NOMO-1 (cell line): ENCODE results near the gene CA4.
"Not testable (repeated sequence)": the region's sequence is repeated elsewhere in the genome, so short reads cannot be mapped to it uniquely, and the experiment has no call there.

Experiments used
- DNase-seq, 2 experiments: peaks; one replicate each; lab custom pipeline; 2025; ENCODE audit not compliant: unreplicated experiment in 2 of 2; lab: John Stamatoyannopoulos, UW

The CA4 gene

GRCh38 chr17:60170835-60171752 is 21.3 kb downstream of the CA4 start:
- no peak for DNase-seq

- no peak for DNase-seq
Observed at GRCh38 chr17:60171753-60172079, 21.9 kb downstream of the CA4 start.

DNA sequence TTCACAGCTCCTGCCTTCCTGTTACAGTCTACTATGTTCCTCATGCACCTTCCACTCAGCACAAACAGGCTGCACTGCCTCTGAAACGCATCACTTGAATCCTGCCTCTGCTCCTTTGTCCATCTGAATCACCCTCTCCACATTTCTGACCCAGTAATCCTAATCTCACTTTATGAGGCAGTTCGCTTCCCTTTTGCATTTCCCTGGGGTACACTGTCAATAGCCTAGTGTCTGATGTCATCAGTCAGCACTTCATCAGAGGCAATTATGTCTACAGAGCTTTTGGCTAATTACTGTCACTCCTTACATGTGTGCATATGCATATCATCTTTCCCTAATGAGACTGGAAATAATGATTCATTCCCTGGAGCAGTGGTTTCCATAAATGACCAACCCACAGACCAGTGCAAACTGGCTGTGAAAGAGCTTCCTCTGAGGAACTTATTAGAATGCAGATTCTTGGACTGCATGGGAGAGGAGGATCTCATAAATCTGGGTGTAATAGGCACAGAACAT is 23.6 kb downstream of the CA4 start:
- DNase-seq, result no peak

DNA sequence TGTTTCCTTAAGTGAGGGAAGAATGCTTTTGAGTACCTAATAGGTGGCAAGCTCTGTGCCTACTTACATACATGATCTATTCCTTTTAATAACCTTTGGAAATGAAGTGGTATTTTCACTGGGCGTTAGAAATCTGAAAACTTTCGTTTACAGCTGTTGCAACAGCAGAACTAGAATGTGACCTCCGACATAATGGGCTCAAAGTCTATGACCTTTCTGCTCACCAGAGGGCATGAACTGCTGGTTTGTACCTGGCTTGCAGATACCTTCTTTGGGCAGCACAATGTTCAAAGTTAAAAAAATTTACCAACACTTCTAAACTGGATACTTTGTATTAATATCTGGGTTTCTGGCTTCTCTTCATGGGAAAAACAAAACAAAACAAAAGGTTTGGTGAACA is 24.3 kb downstream of the CA4 start:
- DNase-seq, result no peak

DNA sequence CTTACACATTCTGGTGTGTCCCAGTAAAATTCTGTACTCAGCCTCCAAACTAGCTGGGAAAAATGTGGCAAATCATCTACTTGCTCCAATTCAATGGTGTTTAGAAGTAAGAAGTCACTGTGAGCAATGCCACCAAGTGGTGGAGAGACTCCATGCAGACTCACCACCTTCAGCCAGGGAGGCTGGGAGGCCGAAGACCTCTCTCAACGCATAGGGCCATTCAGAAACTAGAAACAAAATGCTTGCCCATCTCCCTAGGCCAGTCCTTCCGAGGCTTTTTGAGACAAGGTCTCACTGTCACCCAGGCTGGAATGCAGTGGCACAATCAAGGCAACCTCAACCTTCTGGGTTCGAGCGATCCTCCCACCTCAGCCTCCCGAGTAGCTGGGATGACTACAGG is 25.0 kb downstream of the CA4 start:
- not testable (repeated sequence) for DNase-seq

DNA sequence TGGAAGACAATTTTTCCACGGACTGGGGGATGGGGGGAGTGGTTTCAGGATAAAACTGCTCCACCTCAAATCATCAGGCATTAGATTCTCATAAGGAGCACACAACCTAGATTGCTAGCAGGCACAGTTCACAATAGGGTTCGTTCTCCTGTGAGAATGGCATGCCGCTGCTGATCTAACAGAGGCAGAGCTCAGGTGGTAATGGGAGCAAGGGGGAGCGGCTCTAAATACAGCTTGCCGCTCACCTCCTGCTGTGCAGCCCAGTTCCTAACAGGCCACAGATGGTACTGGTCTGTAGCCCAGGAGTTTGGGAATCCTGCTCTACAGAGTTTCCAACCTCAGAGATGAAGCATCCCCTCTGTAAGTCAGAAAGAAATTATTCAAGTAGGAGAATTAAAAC is 27.0 kb downstream of the CA4 start:
- DNase-seq, result not testable (repeated sequence)

- DNase-seq, result not testable (repeated sequence)
Observed at GRCh38 chr17:60178180-60178579, 28.4 kb downstream of the CA4 start.

DNA sequence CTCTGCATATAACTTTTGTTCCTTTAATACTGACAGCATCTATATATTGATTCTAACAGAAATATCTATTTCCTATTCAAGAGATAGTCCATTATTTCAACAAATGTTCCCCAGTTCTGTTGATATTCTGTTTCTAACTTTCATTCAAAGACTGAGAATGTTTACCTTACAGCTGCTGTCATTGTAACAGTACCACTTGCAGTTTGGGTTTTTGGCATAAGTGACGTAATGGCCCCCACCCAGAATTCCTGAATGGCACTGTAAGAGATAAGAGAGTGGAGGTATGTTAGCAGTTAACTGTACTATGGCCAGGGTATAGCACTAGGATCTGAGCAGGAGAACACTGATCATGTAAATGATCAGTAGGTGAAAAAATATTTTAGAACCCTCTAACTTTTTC is 30.6 kb downstream of the CA4 start:
- not testable (repeated sequence) for DNase-seq

- not testable (repeated sequence) for DNase-seq
Observed at GRCh38 chr17:60186372-60186771, 36.6 kb downstream of the CA4 start.

GRCh38 chr17:60186846-60187745 is 37.3 kb downstream of the CA4 start:
- not testable (repeated sequence) for DNase-seq

DNA sequence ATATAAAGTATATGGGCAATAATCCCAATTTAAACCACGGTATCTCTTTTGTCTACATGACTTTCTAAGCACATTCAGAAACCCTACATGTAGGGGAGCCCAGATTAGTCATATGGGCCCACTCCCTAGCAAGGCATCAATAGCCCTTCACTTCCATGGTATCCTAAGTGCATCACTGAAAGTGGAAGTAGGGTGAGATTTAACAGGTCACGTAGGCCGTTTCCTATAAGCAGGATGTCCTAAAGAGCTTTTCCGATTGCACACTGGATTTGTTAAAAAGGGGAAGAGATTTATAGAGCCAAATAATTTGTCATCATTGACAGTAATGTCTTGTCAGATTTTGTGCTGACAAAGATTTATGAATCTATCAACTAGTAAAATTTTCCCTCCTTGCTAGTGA is 39.0 kb downstream of the CA4 start:
- DNase-seq, result no peak

- not testable (repeated sequence) for DNase-seq
Observed at GRCh38 chr17:60190032-60190431, 40.3 kb downstream of the CA4 start.

- not testable (repeated sequence) for DNase-seq
Observed at GRCh38 chr17:60193032-60193431, 43.3 kb downstream of the CA4 start.

DNA sequence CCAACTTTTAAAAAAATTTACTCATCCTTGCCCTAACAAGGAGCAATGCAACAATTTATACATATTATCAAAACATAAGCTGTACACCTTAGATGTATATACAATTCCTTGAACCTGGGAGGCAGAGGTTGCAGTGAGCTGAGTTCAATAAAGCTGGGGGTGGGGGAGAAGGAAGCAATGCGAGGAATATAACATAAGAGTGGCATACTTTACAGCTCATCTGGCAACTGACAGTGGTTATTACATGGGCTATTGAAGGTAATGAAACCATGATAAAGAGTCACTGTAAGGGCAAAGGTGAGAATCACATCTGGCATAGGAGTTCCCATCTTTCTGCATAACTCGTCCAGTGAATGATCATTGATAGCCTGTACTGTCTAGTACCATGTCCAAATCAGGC is 43.7 kb downstream of the CA4 start:
- DNase-seq, result no peak

DNA sequence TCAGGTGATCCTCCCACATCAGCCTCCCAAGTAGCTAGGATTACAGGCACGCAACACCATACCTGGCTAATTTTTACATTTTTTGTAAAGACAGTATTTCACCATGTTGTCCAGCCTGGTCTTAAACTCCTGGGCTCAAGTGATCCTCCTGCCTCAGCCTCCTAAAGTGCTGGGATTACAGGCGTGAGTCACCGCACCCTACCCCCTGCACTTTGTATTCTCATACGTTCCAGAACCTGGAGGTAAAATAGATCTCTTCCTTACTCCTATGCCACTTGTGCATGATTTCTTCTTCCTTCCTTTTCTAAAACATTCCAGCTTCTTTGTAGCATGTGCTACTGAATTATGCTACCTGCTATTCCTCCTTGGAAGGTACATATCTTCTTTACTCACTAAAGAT is 44.4 kb downstream of the CA4 start:
- not testable (repeated sequence) for DNase-seq

DNA sequence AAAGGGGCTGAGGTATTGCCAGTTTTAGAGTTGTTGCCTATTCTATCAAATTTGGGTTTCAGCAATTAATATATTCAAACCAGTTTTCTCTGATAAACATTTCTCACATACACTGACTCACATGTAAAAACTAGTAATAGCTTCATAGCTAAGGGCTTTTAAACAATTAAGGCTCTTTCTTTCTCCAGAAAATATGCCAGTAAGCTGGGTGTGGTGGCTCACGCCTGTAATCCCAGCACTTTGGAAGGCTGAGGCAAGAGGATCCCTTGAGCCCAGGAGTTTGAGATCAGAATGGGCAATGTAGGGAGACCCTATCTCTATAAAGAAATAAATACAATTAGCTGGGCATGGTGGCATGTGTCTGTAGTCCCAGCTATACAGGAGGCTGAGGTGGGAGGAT is 48.9 kb downstream of the CA4 start:
- not testable (repeated sequence) for DNase-seq

- not testable (repeated sequence) for DNase-seq
Observed at GRCh38 chr17:60205782-60206181, 56.0 kb downstream of the CA4 start.

GRCh38 chr17:60208302-60208701 is 58.5 kb downstream of the CA4 start:
- not testable (repeated sequence) for DNase-seq
